Stimulated activated naive B cell treated with anti-CD40 and anti-IgM and Interleukin-4, amounts not matched to agents 10 μg/mL and 1 μg/mL and 100 μg/mL, for 72 hours (primary cell): ENCODE results near the gene PITHD1.
"Not testable (repeated sequence)": the region's sequence is repeated elsewhere in the genome, so short reads cannot be mapped to it uniquely, and the experiment has no call there.

Source experiments
- ATAC-seq, 2 donors: fragments of 150-1000 bp; cut with Tn5 transposase; replicated peaks; 2 replicates each; pipeline ENCODE4 v1.10.0; 2021; ENCODE audit warnings: moderate library complexity in 1 of 2
- DNase-seq: peaks from one replicate; pipeline ENCODE4 v3.0.0; 2021
- H3K27ac Mint-ChIP-seq: one replicate; pipeline ENCODE4 v1.8.0; 2022; ENCODE audit warnings: mild to moderate bottlenecking, mixed read lengths
- H3K27me3 Mint-ChIP-seq, 2 donors: one replicate each; pipeline ENCODE4 v1.8.0; 2022; ENCODE audit warnings: mixed read lengths in 2 of 2
- H3K36me3 Mint-ChIP-seq, 2 donors: one replicate each; pipeline ENCODE4 v1.8.0; 2022; ENCODE audit warnings: mixed read lengths in 2 of 2, mild to moderate bottlenecking in 1 of 2
- H3K4me1 Mint-ChIP-seq, 2 donors: one replicate each; pipeline ENCODE4 v1.8.0; 2022; ENCODE audit warnings: mixed read lengths in 2 of 2, mild to moderate bottlenecking in 1 of 2
- H3K4me3 Mint-ChIP-seq, 2 donors: one replicate each; pipeline ENCODE4 v1.8.0; 2022; ENCODE audit warnings: mild to moderate bottlenecking in 2 of 2, mixed read lengths in 2 of 2, moderate library complexity in 1 of 2
- H3K9me3 Mint-ChIP-seq, 2 donors: one replicate each; pipeline ENCODE4 v1.8.0; 2022; ENCODE audit warnings: mixed read lengths in 2 of 2, mild to moderate bottlenecking in 1 of 2

PITHD1 gene

GRCh38 chr1:23816361-23816760 is 38.1 kb downstream of the PITHD1 start:
- H3K36me3 Mint-ChIP-seq = peaks cover 32 to 37% of the 10 kb centered on the region in 2 donors

GRCh38 chr1:23816906-23817305 is 38.7 kb downstream of the PITHD1 start:
- no peak overlapping the region for H3K4me3 Mint-ChIP-seq
- H3K36me3 Mint-ChIP-seq = peaks cover 29 to 38% of the 10 kb centered on the region in 2 donors
- no peaks in the 10 kb centered on the region for H3K27me3 Mint-ChIP-seq
- no peaks in the 10 kb centered on the region for H3K9me3 Mint-ChIP-seq
- ATAC-seq = no peak
- DNase-seq = no peak
- peaks cover 8 to 26% of the 10 kb centered on the region in 2 donors for H3K4me1 Mint-ChIP-seq
- no peak overlapping the region for H3K27ac Mint-ChIP-seq

More at GRCh38 chr1:23816361-23816760, 38.1 kb downstream of the PITHD1 start:
- no peak for ATAC-seq
- no peak overlapping the region for H3K4me3 Mint-ChIP-seq
- no peaks in the 10 kb centered on the region for H3K27me3 Mint-ChIP-seq
- no peak overlapping the region for H3K27ac Mint-ChIP-seq
- DNase-seq = no peak
- H3K9me3 Mint-ChIP-seq = no peaks in the 10 kb centered on the region
- peaks cover 9 to 24% of the 10 kb centered on the region in 2 donors for H3K4me1 Mint-ChIP-seq

GRCh38 chr1:23817633-23818032 is 39.4 kb downstream of the PITHD1 start:
- H3K27ac Mint-ChIP-seq = no peak overlapping the region
- H3K4me3 Mint-ChIP-seq = no peak overlapping the region
- H3K9me3 Mint-ChIP-seq = no peaks in the 10 kb centered on the region
- H3K36me3 Mint-ChIP-seq = peaks cover 24 to 31% of the 10 kb centered on the region in 2 donors
- H3K4me1 Mint-ChIP-seq = peaks cover 5 to 22% of the 10 kb centered on the region in 2 donors
- peak in 1 of 2 donors; percentile 38 for ATAC-seq
- no peaks in the 10 kb centered on the region for H3K27me3 Mint-ChIP-seq
- no peak for DNase-seq

GRCh38 chr1:23823767-23824166 is 45.5 kb downstream of the PITHD1 start:
- ATAC-seq = no peak
- Mint-ChIP-seq H3K4me1 (peaks cover 10 to 34% of the 10 kb centered on the region in 2 donors), H3K36me3 (peaks cover 4 to 8% of the 10 kb centered on the region in 2 donors), H3K9me3 (no peaks in the 10 kb centered on the region), H3K4me3 (peak overlapping the region; percentile 32 to 60), H3K27ac (peak overlapping the region; percentile 62), H3K27me3 (no peaks in the 10 kb centered on the region)
- no peak for DNase-seq

GRCh38 chr1:23824711-23825075 is 46.5 kb downstream of the PITHD1 start:
- no peaks in the 10 kb centered on the region for H3K27me3 Mint-ChIP-seq
- DNase-seq (no peak), ATAC-seq (peak in 1 of 2 donors; percentile 42)
- H3K4me1 Mint-ChIP-seq = peaks cover 10 to 34% of the 10 kb centered on the region in 2 donors
- peak overlapping the region; percentile 93 to 97 for H3K4me3 Mint-ChIP-seq
- peak overlapping the region; percentile 97 for H3K27ac Mint-ChIP-seq
- no peaks in the 10 kb centered on the region for H3K9me3 Mint-ChIP-seq
- peaks cover 4 to 8% of the 10 kb centered on the region in 2 donors for H3K36me3 Mint-ChIP-seq

GRCh38 chr1:23825076-23825761 is 47.0 kb downstream of the PITHD1 start, which contains the start of gene HMGCL:
TSS of gene HMGCL (minus strand) at chr1:23825429. CDS start at chr1:23825415, 14 bp downstream.
- Mint-ChIP-seq H3K4me3 (peak within 1 kb of the TSS; percentile 93 to 97), H3K36me3 (peaks cover 4 to 5% of the 10 kb centered on the region in 2 donors), H3K27ac (peak within 1 kb of the TSS; percentile 97), H3K27me3 (no peaks in the 10 kb centered on the region), H3K4me1 (peaks cover 10 to 33% of the 10 kb centered on the region in 2 donors), H3K9me3 (no peaks in the 10 kb centered on the region)
- ATAC-seq = peak; percentile 96 to 98
- peak; percentile 80 for DNase-seq

- Mint-ChIP-seq H3K9me3 (no peaks in the 10 kb centered on the region), H3K4me1 (peaks cover 8 to 28% of the 10 kb centered on the region in 2 donors), H3K27ac (peak overlapping the region; percentile 97), H3K27me3 (no peaks in the 10 kb centered on the region), H3K4me3 (peak overlapping the region; percentile 93 to 97), H3K36me3 (peaks cover 0 to 4% of the 10 kb centered on the region in 2 donors)
- ATAC-seq (peak; percentile 24 to 44), DNase-seq (no peak)
These were observed 47.7 kb downstream of the PITHD1 start for GRCh38 chr1:23825762-23826522.

GRCh38 chr1:23826590-23826989 is 48.4 kb downstream of the PITHD1 start:
- H3K36me3 Mint-ChIP-seq, DNase-seq, H3K27me3 Mint-ChIP-seq, H3K9me3 Mint-ChIP-seq, H3K27ac Mint-ChIP-seq, H3K4me3 Mint-ChIP-seq, ATAC-seq: not testable (repeated sequence)
- H3K4me1 Mint-ChIP-seq = peaks cover 8 to 27% of the 10 kb centered on the region in 2 donors

- H3K27ac Mint-ChIP-seq = no peak overlapping the region
- no peaks in the 10 kb centered on the region for H3K9me3 Mint-ChIP-seq
- peaks cover 8 to 22% of the 10 kb centered on the region in 2 donors for H3K4me1 Mint-ChIP-seq
- no peak overlapping the region for H3K4me3 Mint-ChIP-seq
- H3K36me3 Mint-ChIP-seq = no peaks in the 10 kb centered on the region
- DNase-seq (no peak), ATAC-seq (no peak)
- H3K27me3 Mint-ChIP-seq = no peaks in the 10 kb centered on the region
These were observed 49.5 kb downstream of the PITHD1 start for GRCh38 chr1:23827717-23828116.

GRCh38 chr1:23834156-23834555 is 55.9 kb downstream of the PITHD1 start:
- not testable (repeated sequence) for H3K9me3 Mint-ChIP-seq, DNase-seq, H3K27ac Mint-ChIP-seq, H3K27me3 Mint-ChIP-seq, ATAC-seq, H3K36me3 Mint-ChIP-seq, H3K4me3 Mint-ChIP-seq
- H3K4me1 Mint-ChIP-seq = peaks cover 6 to 22% of the 10 kb centered on the region in 2 donors

GRCh38 chr1:23836037-23836436 is 57.8 kb downstream of the PITHD1 start:
- H3K9me3 Mint-ChIP-seq = peaks cover 0 to 2% of the 10 kb centered on the region in 2 donors
- DNase-seq (no peak), ATAC-seq (peak; percentile 53 to 62)
- H3K27ac Mint-ChIP-seq = no peak overlapping the region
- no peaks in the 10 kb centered on the region for H3K36me3 Mint-ChIP-seq
- H3K27me3 Mint-ChIP-seq = peaks cover 0 to 4% of the 10 kb centered on the region in 2 donors
- peaks cover 6 to 22% of the 10 kb centered on the region in 2 donors for H3K4me1 Mint-ChIP-seq
- H3K4me3 Mint-ChIP-seq = no peak overlapping the region
